Activated CD4-positive, alpha-beta T cell treated with anti-CD3 and anti-CD28 coated beads for 24 hours (primary cell): ENCODE measurements around the gene LIFR.
"Not testable (repeated sequence)": the region's sequence is repeated elsewhere in the genome, so short reads cannot be mapped to it uniquely, and the experiment has no call there.

Source experiments
- DNase-seq, 2 donors: peaks; one replicate each; pipeline ENCODE4 v3.0.0-alpha.2; 2020; ENCODE audit warnings: low read depth in 2 of 2

Gene LIFR

DNA sequence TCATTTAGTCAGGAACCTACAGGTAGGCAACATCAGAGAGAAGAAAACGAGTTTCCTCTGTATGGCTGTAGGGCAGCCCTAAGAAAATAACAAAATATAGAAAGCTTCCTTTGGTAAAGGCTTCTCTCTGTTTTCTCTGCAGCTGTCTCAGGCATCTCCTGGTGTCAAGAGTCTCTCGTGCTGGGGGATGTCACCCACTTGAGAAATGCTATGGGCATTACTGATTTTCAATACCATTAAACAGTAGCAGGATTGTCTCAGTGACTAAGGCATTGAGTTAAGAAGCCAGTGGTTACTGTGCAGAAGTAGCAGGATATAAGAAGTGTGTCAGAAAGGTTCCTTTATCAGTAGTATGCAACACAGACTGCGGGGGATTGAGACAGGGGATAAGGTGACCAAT, 32.4 kb downstream of the LIFR start:
- no peak for DNase-seq

DNA sequence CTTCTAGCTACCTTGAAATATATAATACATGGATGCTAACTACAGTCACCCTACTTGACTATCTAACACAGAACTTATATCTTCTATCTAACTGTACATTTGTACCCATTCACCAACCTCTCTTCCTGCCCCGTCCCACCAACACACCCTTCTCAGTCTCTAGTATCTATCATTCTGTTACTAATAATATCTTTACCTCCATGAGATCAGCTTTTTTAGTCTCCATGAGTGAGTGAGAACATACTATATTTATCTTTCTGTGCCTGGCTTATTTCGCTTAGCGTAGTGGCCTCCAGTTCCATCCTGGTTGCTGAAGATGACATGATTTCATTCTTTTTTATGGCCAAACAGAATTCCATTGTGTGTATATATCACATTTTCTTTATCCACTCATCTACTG, 37.0 kb downstream of the LIFR start:
- no peak for DNase-seq

DNA sequence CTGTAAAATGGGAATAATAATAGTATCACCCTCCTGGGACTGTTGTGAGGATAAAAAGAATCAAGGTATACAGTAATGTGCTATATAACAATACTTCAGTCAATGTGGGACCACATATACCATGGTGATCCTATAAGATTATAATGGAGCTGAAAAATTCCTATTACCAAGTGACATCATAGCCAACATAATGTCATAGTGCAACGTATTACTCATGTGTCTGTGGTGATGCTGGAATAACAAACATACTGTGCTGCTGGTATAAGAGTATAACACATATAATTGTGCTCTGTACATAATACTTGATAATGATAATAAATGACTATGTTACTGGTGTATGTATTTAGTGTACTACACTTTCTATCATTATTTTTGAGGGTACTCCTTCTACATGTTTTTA, 38.1 kb downstream of the LIFR start:
- DNase-seq, result no peak

DNA sequence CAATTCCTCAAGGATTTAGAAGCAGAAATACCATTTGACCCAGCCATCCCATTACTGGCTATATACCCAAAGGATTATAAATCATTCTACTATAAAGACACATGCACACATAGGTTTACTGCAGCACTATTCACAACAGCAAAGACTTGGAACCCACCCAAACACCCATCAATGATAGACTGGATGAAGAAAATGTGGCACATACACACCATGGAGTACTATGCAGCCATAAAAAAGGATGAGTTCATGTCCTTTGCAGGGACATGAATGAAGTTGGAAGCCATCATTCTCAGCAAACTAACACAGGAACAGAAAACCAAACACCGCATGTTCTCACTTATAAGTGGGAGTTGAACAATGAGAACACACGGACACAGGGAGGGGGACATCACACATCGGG, 39.8 kb downstream of the LIFR start:
- not testable (repeated sequence) for DNase-seq

DNA sequence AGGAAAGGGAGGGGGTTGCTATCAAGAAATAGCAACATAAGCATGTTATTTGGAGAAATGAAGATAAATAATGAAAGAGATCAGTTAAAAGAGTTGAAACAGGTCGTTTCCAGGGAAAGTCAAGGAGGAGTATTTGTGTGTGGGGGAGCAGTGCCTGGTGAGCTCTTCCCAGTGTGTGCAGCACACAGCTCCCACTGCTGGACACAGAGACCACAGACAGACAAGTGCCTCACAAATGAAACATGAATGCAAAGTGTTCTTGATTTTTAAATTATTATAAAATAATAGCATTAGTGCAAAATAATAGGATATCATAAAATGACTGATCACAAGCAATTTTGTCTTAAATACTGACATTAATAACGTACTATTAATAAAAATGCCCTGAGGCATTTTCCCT, 40.8 kb downstream of the LIFR start:
- no peak for DNase-seq

DNA sequence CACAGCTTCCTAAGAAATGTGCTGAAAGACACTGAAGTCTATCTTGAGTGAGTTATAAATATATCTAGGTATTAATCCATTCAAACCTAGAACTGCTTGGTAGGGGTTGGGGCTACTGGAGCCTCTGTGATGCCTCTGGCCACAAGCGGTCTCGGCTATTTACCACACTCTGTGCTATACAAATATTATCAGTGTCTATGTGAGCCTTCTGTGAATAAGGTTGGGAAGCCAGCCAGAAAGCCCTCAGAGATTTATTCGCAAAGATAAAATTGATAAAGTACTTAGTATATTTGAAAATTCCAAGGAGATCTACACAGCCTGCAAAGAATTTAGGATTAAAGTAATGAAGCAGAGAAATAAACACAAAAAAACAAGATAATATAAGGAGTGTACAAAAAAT, 41.4 kb downstream of the LIFR start:
- DNase-seq, result no peak

DNA sequence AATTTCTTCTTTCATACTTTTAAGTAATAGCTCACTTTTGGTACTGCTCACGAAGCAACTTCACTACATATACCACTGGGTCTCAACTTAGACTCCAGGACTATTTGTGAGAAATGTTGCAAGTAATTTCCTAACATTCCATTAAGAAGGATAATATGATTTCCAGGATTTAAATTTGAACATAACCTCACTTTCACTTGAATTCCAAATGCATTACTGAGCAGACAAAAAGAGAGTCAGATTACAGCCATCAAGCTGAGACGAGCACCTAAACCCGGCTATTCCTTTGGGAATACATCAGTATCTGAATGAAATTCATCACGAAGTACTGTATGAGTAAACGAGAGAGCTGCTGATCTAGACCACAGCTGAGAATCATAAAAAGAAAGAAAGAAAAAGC, 47.3 kb downstream of the LIFR start:
- DNase-seq, result no peak

DNA sequence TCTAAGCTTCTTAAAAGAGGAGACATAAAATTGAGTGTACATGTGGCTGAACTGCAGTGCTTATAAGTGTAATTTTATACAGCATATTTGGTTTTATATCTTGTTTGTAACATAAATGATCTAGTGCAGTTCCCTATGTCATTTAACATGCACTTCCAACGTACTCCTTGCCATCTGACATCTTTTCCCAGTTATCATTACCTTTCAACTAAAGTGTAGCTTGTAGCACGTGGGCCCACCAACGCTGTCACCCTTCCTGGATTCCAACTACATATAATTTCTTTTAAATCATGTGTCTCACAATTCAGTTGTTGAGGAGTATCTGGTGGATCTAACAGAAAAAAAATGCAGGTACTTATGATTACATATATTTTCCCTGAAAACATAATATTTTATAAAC, 50.1 kb downstream of the LIFR start:
- DNase-seq, result no peak

DNA sequence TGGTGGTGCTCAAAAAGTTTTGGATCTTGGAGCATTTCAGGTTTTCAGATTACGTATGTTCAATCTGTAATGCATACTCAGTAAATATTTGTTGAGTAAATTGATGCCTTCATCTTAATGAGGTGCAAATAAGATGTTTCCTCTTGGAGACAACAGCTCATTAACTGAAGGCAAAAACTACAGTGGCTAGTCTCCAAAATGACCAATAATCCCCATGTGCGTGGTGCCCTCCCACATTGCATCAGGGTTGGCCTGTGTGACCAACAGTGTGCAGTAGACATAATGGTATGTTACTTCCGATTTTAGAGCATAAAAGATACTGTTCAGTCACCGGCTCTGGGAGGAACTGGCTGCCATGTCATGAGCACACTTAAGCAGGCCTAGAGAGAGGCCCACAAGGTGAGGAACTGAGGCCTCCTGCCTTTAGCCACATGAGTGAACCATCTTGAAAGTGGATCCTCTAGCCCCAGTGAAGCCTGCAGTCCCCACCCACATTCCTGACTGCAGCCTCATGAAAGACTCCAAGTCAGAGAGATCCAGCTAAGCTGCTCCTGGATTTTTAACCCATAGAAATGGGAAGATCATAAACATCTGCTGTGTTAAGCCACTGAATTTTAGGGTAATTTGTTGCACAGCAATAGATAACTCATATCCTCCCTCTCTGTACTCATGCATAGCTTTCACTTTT, 55.7 kb downstream of the LIFR start:
- no peak for DNase-seq

DNA sequence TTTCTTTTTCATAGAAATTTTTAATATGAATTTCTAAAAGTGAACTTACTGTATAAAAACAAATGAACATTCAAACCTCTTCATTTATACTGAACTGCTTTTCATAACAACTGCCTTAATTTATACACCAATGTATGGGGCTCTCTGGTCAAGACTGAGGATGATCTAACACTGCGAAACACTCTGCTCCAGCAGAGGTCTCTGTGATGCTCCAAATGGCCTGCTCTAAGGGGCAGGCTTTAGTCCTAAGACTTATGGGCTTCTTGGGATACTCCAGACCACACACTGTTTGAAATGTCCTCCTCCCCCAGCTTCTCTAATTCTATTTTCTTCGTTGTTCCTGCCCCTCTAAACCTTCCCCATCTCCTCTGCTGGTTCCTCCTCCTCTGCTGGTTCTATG, 58.5 kb downstream of the LIFR start:
- DNase-seq, result no peak

DNA sequence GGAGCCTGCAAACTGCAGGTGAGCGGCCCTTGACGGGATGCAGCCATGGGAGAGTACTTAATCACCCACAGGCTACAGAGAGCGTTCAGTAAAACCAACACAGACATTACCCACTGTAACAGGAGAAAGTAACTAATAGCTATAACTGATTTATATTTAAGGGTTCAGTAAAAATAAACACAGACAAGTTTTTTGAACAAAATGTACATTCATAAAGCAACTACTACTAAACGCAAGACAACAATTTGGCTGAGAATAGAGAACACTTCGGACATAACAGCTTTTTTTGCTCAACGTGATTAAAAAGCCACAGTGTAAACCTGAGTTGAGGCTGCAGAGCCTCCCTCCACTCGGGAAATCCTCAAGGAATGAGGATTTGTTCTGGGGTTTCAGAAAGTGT, 61.7 kb downstream of the LIFR start:
- no peak for DNase-seq

DNA sequence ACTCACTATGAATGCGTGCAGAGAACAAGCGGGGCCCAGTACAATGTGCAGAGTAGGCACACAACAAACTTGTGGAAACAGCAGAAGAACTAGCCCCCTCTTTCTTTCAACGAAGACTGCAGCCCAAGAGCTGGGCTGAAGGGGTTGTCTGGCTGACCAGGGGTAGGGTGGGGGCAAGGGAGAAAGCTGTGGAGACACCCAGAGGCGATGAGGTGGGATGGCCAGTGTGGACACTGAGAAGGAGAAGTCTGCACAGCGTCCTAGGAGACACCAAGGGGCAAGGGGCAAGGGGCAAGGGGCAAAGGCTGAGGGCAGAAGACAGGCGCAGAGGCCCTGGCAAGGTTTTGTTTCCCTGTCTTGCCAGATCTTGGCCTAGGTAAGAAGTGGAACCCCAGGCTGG, 62.3 kb downstream of the LIFR start:
- no peak for DNase-seq

DNA sequence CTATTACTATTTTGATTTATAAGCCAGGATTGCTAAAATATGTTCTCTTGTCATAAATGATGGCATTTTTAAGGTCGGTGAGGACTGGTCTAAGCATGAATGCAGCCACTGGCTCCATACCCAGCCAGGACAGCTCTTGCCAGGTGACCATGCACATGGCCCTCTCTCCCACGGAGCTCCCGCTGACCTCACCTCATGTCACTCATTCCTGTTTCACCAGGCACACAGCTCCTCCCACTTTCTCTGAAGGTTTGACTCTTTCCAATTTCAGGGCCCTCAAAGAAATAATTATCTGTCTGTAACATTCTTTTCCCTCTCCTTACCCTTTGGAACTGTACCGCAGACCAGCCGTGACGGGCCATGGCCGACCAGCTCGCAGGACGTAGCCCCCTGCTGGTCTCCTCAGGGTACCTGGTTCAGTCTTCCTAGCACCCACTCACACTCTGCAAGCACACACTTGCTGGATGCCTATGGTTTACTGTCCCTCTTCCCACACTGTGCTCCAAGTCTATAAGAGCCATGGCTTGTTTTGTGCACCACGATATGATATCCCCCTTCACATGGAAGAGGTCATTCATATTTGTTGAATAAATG, 72.5 kb downstream of the LIFR start:
- DNase-seq, result no peak

DNA sequence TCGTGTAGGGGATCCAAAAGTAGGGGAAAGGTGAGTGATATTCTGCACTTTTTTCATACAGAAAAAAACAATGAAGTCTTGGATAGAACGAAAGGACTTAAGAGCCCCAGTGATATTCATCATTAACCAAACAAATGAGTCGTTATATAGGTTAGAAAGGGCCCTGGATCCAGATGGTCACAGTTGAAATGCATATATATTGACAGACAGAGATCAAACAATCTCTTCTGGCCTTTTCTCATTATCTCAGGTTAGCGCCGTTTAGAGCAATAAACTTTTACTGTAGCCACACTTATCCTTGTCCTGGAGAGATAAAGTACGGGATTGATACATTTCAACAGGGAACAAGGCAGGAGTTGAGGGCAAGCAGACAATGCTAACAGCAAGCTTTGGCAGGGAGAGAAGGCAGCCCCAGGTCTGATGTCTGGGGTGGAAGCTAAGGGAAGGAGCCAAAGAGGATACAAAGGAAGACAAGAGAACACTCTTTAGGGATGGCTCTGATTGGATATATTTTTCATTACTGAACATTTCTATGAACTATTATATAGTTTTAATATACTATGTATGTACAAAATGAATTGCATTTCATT, 77.0 kb downstream of the LIFR start:
- no peak for DNase-seq

DNA sequence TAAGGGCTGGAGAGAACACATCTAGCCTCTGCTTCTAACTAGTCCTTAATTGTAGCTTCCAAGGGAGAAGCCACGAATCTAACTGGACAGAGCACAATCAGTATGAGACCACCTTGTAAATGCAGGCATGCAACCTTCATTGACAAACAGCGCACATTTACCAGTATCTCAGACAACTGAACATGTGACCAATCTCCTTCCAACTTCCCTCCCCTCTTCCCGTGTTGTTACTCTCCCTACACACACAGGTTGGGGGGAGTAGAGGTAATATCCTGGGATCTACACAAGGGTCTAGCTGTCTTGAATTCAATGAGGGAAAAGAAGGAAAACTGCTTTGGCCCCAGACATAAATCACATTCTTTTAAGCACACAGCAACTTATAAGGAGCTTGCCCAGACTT, 77.6 kb downstream of the LIFR start:
- DNase-seq, result no peak

DNA sequence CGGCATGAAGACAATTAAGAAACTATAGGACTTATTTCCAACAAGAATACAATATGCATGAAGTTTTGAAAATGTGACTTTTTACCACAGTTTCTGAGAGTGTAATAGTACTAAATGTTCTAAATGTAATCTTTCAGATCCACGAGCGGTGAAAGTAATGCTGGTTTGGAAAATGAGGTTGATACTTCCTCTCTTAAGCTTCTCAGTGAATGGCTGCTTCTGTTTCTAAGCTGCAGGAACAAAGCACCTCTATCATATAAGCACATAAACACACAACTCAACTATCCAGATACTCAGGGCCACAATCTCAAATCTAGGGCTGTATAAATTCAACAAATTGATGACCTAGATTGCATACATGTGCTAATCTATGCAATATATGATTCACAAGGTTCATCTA, 78.3 kb downstream of the LIFR start:
- no peak for DNase-seq

DNA sequence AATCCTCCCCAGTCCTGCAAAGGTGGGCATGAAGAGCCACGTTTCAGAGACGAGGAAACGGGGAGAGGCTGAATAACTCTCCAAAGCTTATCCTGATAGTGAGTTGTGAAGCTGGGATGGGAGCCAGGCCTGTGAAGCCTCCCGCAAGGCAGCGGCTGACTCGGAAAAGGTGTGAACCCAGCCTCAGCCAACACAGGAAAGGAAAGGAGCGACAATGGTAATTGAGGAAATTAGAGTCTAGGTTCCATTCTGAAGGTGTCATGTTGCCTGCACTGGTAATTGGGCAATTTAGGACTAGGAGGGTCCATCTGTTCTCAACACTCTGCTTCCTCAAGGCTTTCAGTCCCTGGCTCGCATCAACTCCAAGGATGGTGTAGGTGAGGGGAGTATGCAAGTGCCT, 83.4 kb downstream of the LIFR start:
- no peak for DNase-seq

DNA sequence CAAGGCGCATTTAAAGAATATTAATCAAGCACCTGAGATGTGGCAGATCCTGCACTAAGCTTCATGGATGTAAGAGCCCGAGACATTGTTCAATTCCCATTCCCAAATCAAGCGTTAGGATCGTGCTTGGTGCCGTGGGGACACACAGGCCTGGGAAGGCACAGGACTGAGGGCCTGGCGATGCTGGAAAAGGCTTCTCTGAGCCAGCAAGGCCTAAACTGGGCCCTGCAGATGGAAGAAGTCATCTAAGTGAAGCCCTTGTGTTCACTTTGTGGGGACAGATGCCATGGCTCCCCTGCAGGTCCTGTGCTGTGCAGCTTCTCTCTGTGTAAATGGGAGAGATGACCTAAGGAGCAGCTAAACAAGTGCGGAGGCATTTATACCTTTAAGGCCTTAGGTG, 83.9 kb downstream of the LIFR start:
- no peak for DNase-seq

DNA sequence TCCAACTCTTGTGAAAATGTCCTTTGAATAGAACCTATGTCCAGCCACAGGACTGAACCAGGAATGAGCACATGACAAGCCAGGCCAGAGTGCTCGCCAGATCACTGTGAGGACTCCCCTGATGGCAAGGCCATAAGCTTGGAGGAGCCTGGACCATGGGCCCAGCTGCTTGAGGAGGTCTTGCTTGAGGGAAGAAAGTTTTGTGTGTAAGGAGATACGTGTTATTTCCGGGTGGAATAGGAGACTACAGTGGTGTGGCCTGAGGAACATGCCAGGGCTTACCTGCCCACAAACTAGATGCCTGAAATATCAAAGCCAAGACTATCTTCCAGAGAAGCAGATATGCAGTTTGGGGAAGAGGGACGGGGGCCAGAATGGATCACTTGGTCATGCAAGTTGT, 84.7 kb downstream of the LIFR start:
- DNase-seq, result no peak

DNA sequence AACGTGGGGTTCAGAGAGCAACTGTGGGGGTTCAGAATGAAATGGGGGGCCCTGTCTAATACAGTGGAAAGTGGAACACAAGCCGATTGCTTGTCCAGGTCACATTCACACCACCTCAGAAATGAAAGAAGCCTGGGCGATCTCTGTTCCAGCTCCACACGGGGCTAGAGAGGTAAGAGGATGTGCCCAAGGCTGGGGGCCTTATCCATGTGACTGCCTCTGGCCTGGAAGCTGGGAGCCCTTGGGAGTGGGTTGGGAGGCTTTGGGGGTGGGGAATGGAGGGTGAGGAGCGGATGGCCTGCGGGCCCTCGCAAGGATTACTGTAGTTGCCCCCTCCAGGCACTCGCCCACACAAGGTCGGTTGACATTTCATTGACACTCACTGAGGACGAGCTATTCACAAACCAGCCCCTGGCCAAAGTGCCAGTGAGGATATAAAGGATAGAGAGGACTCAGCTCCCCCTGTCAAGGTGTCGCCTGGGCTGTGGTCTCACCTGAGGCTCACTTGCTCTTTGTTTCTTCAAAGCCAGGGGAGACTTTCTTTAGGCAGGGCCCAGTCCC, 86.7 kb downstream of the LIFR start:
- DNase-seq, result no peak

DNA sequence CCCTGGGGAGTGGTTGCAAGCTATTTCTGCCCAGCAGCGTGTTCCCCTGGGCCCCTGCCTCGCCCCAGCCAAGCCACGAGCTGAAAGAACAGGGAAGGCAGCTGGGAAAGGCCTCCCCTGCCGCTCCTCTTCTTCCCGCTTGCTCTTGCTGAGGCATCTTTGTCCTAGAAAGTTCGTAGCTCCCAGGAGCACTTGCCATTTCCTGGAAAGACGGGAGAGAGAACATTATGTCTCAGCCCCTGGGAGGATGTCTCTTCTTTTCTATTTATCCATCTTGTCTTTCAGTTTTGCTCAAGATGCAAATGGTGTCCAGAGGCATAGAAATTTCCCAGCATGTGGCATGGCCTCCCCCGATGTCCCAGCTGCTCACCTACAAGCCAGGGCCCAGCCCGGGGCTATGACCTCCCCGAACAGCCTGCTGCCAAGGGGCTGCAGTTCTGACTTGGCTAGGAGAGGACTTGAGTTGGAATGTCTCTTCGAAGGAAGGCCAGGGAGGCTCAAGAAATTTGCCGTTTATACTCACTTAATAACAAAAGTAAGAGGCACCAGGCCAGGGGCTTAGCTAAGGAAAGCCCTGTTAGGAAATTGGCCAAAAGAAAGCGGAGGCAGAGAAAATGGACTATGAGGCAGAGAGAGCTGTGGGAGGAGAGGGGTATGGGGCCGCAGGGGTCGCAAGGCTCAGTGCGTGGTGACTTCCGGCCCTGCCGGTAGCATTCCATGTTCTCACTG, 87.3 kb downstream of the LIFR start:
- DNase-seq, result no peak

DNA sequence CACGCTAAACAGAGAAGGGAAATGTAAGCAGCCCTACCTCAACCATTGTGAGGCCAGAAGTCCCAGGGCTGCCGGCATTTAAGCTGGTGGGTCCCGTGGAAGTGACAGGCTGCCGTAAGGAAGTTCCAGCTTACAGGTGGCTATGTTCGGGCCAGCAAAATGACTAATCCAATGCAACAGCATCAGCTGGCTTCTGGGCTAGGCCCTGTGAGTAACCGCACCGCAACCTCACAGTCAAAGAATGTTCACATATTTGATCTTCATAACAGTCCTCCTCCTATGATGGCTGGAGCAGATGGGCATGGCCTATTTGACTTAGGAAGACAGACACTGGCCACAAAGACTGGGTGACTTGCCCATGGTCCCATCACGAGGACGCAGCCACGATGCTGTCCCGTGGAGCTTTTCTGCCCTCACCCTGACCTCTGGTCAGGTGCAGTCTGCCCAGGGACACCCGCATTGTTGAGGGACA, 88.2 kb downstream of the LIFR start:
- no peak for DNase-seq
